Measurements from ENCODE around the gene ASPHD1. TPM values are rescaled to one million over a fixed set of nuclear protein-coding genes. Genes with fewer than 3 reads are reported as not detected.

ASPHD1 gene, protein sequence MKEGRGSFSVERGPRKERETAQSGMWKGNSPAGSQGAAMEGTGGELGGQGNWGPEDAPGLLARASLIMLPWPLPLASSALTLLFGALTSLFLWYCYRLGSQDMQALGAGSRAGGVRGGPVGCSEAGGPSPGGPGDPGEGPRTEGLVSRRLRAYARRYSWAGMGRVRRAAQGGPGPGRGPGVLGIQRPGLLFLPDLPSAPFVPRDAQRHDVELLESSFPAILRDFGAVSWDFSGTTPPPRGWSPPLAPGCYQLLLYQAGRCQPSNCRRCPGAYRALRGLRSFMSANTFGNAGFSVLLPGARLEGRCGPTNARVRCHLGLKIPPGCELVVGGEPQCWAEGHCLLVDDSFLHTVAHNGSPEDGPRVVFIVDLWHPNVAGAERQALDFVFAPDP
- total RNA-seq = under 1 TPM in 1 of 4 donors, not detected in 3; 0.42 TPM

DNA sequence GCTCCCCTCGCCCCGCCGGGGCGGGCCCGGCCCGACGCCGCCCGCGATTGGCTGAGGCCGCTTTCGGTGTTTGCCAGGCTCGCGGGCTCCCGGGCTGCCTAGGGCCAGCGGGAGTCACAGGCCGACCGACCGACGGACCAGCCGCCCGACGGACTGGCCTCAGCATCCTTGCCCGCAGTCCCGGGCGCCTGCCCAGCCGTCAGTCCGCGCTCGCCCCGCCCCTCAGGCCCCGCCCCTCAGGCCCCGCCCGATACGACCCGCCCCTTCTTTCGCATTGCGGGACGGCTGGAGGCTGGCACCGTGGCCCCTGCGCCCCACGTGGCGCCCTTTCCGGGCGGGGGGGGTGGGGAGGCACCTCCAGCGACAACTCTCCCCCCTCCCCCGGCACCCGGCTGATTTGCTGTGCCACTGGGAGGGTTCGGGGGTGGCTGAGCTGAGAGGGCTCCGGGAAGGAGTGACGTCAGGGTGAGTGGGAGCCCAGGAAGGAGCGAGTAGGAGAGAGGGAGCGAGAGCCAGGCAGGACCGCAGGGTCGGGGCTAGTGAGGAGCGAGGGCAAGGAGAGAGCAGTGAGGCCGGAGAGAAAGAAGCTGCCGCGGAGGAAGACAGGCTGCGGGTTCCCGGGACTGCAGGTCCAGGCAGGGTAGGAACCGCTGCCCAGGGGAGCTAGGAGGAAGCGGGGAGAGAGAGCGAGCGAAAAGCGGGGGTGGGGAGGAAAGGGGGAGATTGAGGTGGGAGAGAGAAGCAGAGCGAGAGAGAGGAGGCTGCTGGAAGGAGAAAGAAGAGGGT is at the start of gene ASPHD1:
Gene ASPHD1, plus strand, starts transcription at position 387 of the 786 bp plus-strand sequence. CDS start 484 bp downstream, outside the sequence.
- H3K27ac ChIP-seq = no peak within 1 kb of the TSS
- ATAC-seq = peak; percentile 88
- no peak for TF ChIP-seq EP300 (IDR thresholded peaks at IDR 0.05)

DNA sequence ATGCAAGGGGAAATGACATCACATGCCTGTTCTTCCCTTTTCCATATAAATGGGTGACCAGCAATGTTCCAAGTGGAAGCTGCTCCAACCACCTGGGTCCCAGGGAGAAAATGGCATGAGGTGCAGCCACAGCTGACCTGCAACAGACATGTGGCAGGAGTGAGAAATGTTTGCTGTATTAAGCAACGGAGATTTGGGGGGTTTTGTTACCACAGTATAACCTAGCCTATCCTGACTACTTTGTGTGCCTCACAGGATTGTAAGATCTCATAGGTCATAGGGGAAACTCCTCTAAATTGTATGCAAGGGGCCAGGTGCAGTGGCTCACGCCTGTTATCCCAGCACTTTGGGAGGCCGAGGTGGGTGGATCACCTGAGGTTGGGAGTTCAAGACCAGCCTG is 49.3 kb upstream of the ASPHD1 start:
- no peak for TF ChIP-seq POLR2AphosphoS5 (IDR thresholded peaks at IDR 0.05)
- TF ChIP-seq, protein P1, sequence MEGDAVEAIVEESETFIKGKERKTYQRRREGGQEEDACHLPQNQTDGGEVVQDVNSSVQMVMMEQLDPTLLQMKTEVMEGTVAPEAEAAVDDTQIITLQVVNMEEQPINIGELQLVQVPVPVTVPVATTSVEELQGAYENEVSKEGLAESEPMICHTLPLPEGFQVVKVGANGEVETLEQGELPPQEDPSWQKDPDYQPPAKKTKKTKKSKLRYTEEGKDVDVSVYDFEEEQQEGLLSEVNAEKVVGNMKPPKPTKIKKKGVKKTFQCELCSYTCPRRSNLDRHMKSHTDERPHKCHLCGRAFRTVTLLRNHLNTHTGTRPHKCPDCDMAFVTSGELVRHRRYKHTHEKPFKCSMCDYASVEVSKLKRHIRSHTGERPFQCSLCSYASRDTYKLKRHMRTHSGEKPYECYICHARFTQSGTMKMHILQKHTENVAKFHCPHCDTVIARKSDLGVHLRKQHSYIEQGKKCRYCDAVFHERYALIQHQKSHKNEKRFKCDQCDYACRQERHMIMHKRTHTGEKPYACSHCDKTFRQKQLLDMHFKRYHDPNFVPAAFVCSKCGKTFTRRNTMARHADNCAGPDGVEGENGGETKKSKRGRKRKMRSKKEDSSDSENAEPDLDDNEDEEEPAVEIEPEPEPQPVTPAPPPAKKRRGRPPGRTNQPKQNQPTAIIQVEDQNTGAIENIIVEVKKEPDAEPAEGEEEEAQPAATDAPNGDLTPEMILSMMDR (IDR thresholded peaks at IDR 0.05) = no peak
- TF ChIP-seq EP300 (IDR thresholded peaks at IDR 0.05) = no peak
- TF ChIP-seq POLR2A (IDR thresholded peaks at IDR 0.05) = no peak
- 71% methylated on average over 2 of the region's 3 CpGs; no CpG with 5 or more reads in 1 of the 2 donors for WGBS, 2 donors (ENCODE audit: low coverage in 1 of 2)
- Histone ChIP-seq H3K36me3 (peaks cover 0 to 25% of the 10 kb centered on the region in 2 donors), H3K4me1 (peaks cover 0 to 20% (median 0%) of the 10 kb centered on the region in 3 donors), H3K9me3 (no peaks in the 10 kb centered on the region), H3K27me3 (no peaks in the 10 kb centered on the region), H3K4me3 (no peak overlapping the region), H3K27ac (no peak overlapping the region)
- no peak for ATAC-seq

More for the DNA sequence above, at the start of gene ASPHD1:
- Histone ChIP-seq H3K4me3 (peak within 1 kb of the TSS; percentile 30 to 60), H3K9me3 (no peaks in the 10 kb centered on the region), H3K36me3 (no peaks in the 10 kb centered on the region), H3K4me1 (peaks cover 0 to 23% (median 4%) of the 10 kb centered on the region in 3 donors), H3K27me3 (peaks cover 60% of the 10 kb centered on the region)
- WGBS, 2 donors (ENCODE audit: low coverage in 1 of 2) = 0 to 2% methylated on average over 1 to 16 of the region's 67 CpGs

DNA sequence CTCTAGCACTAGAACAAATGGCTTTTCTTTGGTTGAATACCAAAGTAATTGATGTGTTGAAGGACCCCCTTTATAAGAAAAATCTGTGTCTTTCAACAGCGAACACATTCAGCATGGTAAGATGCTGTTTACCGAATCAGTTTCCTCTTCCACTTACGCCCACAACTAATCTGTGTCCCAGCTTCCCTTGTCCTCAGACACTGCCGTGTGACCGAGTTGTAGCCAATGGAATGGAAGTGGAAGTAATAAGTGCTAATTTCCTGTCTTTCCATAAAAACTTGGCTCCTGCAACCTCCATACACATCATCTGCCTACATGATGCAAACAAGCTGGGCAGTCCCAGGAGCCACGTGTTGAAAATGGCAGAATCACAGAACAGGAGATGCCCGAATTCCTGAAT is 47.6 kb upstream of the ASPHD1 start:
- WGBS, 2 donors (ENCODE audit: low coverage in 1 of 2) = 48 to 59% methylated on average over 7 of the region's 7 CpGs
- ATAC-seq = peak; percentile 67
- peak; percentile 17 for TF ChIP-seq POLR2AphosphoS5 (IDR thresholded peaks at IDR 0.05)
- TF ChIP-seq EP300 (IDR thresholded peaks at IDR 0.05) = no peak
- Histone ChIP-seq H3K4me3 (no peak overlapping the region), H3K4me1 (peaks cover 0 to 20% (median 0%) of the 10 kb centered on the region in 3 donors), H3K9me3 (no peaks in the 10 kb centered on the region), H3K36me3 (peaks cover 0 to 8% of the 10 kb centered on the region in 2 donors), H3K27ac (peak overlapping the region in 3 of 4 donors; percentile 1 to 45 (median 42)), H3K27me3 (no peaks in the 10 kb centered on the region)

DNA sequence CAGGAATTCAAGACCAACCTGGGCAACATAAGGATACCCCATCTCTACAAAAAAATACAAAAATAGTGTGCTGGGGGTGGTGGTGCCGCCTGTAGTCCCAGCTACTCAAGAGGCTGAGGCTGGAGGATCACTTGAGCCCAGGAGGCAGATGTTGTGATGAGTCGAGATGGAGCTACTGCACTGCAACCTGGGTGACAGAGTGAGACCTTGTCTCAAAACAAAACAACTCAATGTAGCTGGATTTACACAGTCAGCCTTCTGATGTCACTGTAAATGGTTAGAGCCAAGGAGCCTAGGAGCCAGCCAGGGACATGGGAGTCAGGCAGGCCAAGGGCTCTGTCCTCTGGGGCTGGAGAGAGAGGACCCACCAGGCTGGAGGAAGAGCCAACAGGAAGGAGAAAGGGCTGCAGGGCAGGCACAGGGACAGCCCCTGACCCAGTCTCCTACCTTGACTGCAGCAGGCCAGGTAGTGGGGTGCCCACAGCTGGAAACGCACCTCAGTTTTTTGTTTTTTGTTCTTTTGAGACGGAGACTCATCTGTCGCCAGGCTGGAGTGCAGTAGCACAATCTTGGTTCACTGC is 45.7 kb upstream of the ASPHD1 start:
- 75% methylated on average over 1 of the region's 5 CpGs; no CpG with 5 or more reads in 1 of the 2 donors for WGBS, 2 donors (ENCODE audit: low coverage in 1 of 2)
- peaks cover 0 to 5% (median 0%) of the 10 kb centered on the region in 3 donors for H3K4me1 ChIP-seq
- no peak overlapping the region for H3K27ac ChIP-seq
- no peaks in the 10 kb centered on the region for H3K27me3 ChIP-seq
- peaks cover 0 to 15% of the 10 kb centered on the region in 2 donors for H3K36me3 ChIP-seq
- H3K9me3 ChIP-seq = no peaks in the 10 kb centered on the region
- ATAC-seq = no peak
- H3K4me3 ChIP-seq = no peak overlapping the region
- TF ChIP-seq EP300 (IDR thresholded peaks at IDR 0.05) = no peak
- TF ChIP-seq, protein P1 (IDR thresholded peaks at IDR 0.05) = no peak

DNA sequence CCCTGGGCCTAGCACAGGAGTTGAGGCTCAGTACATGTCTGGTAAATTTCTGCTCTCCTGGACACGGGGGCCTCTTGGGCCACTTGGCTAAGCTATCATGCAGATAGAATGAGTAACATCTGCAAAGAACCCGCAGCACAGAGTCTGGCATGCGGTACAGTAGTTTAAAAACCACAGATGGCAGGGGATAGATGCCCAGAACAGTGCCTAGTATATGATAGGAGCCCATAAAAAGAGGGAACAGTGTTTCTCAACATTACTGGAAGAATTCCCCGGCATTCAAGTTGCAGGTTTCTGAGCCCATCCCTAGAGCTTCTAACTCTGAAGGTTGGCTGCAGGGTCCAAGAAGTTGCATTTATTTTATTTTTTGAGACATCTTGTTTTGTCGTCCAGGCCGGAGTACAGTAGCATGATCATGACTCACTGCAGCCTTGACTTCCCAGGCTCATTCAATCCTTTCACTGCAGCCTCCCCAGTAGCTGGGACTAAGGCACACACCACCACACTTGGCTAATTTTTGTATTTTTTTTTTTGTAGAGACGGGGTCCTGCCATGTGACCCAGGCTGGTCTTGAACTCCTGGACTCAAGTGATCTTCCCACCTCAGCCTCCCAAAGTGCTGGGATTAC is 43.0 kb upstream of the ASPHD1 start:
- peak; percentile 17 for ATAC-seq
- Histone ChIP-seq H3K9me3 (no peaks in the 10 kb centered on the region), H3K4me3 (no peak overlapping the region), H3K27me3 (no peaks in the 10 kb centered on the region), H3K36me3 (peaks cover 0 to 33% of the 10 kb centered on the region in 2 donors), H3K4me1 (peaks cover 0 to 19% (median 15%) of the 10 kb centered on the region in 3 donors), H3K27ac (no peak overlapping the region)
- TF ChIP-seq EP300 (IDR thresholded peaks at IDR 0.05) = no peak
- WGBS, 2 donors (ENCODE audit: low coverage in 1 of 2) = 45 to 87% methylated on average over 4 to 6 of the region's 7 CpGs
